PC-9 (cell line): Measurements from ENCODE around the gene SCN3A. TPM values are rescaled to one million over a fixed set of nuclear protein-coding genes. Genes with fewer than 3 reads are reported as not detected.

Experiments
- BruUV-seq: library from RNA; stranded (reverse); fragments of 400-500 nt; replicated peaks from 2 replicates; lab custom pipeline; 2021; lab: Mats Ljungman, UMichigan
- CTCF ChIA-PET: fragments of 300-600 bp; sonication (Branson Sonifier 250); formaldehyde crosslinking; loops from one replicate; lab custom pipeline; 2022; ENCODE audit warnings: antibody characterized with exemption; lab: Charles Lee
- POLR2A ChIA-PET: fragments of 300-600 bp; sonication (Branson Sonifier 250); formaldehyde crosslinking; loops from one replicate; lab custom pipeline; 2022; ENCODE audit warnings: antibody characterized with exemption; ENCODE audit not compliant: unreplicated experiment; lab: Charles Lee
- DNase-seq, 2 experiments: peaks; one replicate each; pipeline versions ENCODE4 v3.0.0 to v3.0.0-alpha.2; 2015 to 2022; ENCODE audit warnings: mixed read lengths in 1 of 2
- H2AFZ ChIP-seq: fragments of 200-600 bp; sonication (generic); 2 replicates; pipeline ENCODE4 v1.8.1; 2017; ENCODE audit warnings: antibody characterized with exemption
- H3F3A ChIP-seq: fragments of 200-600 bp; sonication (generic); 2 replicates; pipeline ENCODE4 v1.8.1; 2017; ENCODE audit warnings: antibody characterized with exemption, mild to moderate bottlenecking, low read depth; ENCODE audit not compliant: insufficient read depth
- H3K27ac ChIP-seq: fragments of 200-600 bp; sonication (generic); 2 replicates; pipeline ENCODE4 v1.6.1; 2016; ENCODE audit warnings: mixed run types
- H3K27me3 ChIP-seq: fragments of 200-600 bp; sonication (generic); 2 replicates; pipeline ENCODE4 v1.6.1; 2016; ENCODE audit warnings: low read depth, mixed run types; ENCODE audit not compliant: insufficient read depth
- H3K36me3 ChIP-seq: fragments of 200-600 bp; sonication (generic); 2 replicates; pipeline ENCODE4 v1.6.1; 2016; ENCODE audit warnings: low read depth, mixed run types
- H3K4me1 ChIP-seq: fragments of 200-600 bp; sonication (generic); replicated peaks from 2 replicates; pipeline ENCODE4 v1.6.1; 2016; ENCODE audit warnings: mixed run types; ENCODE audit not compliant: insufficient read depth
- H3K4me2 ChIP-seq: fragments of 200-600 bp; sonication (generic); 2 replicates; pipeline ENCODE4 v1.6.1; 2017; ENCODE audit warnings: mixed run types
- H3K4me3 ChIP-seq: fragments of 200-600 bp; sonication (generic); 2 replicates; pipeline ENCODE4 v1.6.1; 2016; ENCODE audit warnings: mixed run types
- H3K79me2 ChIP-seq: fragments of 200-600 bp; sonication (generic); 2 replicates; pipeline ENCODE4 v1.6.1; 2017; ENCODE audit warnings: low read depth, mixed run types
- H3K9me2 ChIP-seq: fragments of 200-600 bp; sonication (generic); 2 replicates; pipeline ENCODE4 v1.8.1; 2017; ENCODE audit warnings: mild to moderate bottlenecking; ENCODE audit not compliant: insufficient read depth
- H3K9me3 ChIP-seq: fragments of 200-600 bp; sonication (generic); 2 replicates; pipeline ENCODE4 v1.8.1; 2016; ENCODE audit warnings: low read depth; ENCODE audit not compliant: insufficient read depth
- H4K20me1 ChIP-seq: fragments of 200-600 bp; sonication (generic); 2 replicates; pipeline ENCODE4 v1.8.1; 2017; ENCODE audit not compliant: insufficient read depth
- CTCF ChIP-seq: fragments of 200-600 bp; sonication (generic); conservative IDR thresholded peaks from 2 replicates; pipeline ENCODE4 v1.6.1; 2017; ENCODE audit warnings: mixed run types, antibody characterized with exemption, mild to moderate bottlenecking, moderate library complexity
- EZH2 ChIP-seq: fragments of 200-600 bp; sonication (generic); IDR thresholded peaks from 2 replicates; pipeline ENCODE4 v1.8.0; 2017; ENCODE audit warnings: antibody characterized with exemption, low read depth
- intact Hi-C: fragments of 100-400 bp; cut with micrococcal nuclease; formaldehyde crosslinking; loops from one replicate; pipeline ENCODE4 v1.10.0; 2022; ENCODE audit not compliant: unreplicated experiment
- total RNA-seq: library from RNA; stranded (reverse); gene quantifications from 2 replicates; pipeline ENCODE4 v1.2.3, GENCODE V29; 2021

SCN3A gene
- total RNA-seq, 1 experiment from 2014 or later, result not detected

- no peaks in the 10 kb centered on the region for H3K4me1 ChIP-seq
- intact Hi-C loops, result no loop called here
- H3K4me2 ChIP-seq, result no peak overlapping the region
- H3K27me3 ChIP-seq, result no peaks in the 10 kb centered on the region
- no TSS peak for BruUV-seq
- H4K20me1 ChIP-seq, result no peaks in the 10 kb centered on the region
- no peaks in the 10 kb centered on the region for H3K9me2 ChIP-seq
- no peak overlapping the region for H2AFZ ChIP-seq
- ChIA-PET POLR2A (no interaction called here), CTCF (no interaction called here)
- no peaks in the 10 kb centered on the region for H3K79me2 ChIP-seq
- no peaks in the 10 kb centered on the region for H3K36me3 ChIP-seq
- no peak overlapping the region for H3K4me3 ChIP-seq
- H3F3A ChIP-seq, result no peaks in the 10 kb centered on the region
- no peak for DNase-seq
- no peaks in the 10 kb centered on the region for H3K9me3 ChIP-seq
- no peak for TF ChIP-seq CTCF
- H3K27ac ChIP-seq, result no peak overlapping the region
Measured at GRCh38 chr2:165237056-165237455, 33.2 kb upstream of the SCN3A start.

GRCh38 chr2:165227571-165227970 is 23.7 kb upstream of the SCN3A start:
- BruUV-seq, result no TSS peak
- H3K4me1 ChIP-seq, result no peaks in the 10 kb centered on the region
- no peak for DNase-seq
- no peak overlapping the region for H3K4me2 ChIP-seq
- no peaks in the 10 kb centered on the region for H4K20me1 ChIP-seq
- H3K9me2 ChIP-seq, result no peaks in the 10 kb centered on the region
- no peaks in the 10 kb centered on the region for H3K36me3 ChIP-seq
- no peaks in the 10 kb centered on the region for H3K9me3 ChIP-seq
- H3K27ac ChIP-seq, result no peak overlapping the region
- no peaks in the 10 kb centered on the region for H3K27me3 ChIP-seq
- ChIA-PET CTCF (interaction anchor here (1.0 kb wide), 1 partner anchor 24 kb away, joined by 5 read pairs; the partner anchor contains the start of gene SCN3A), POLR2A (no interaction called here)
- intact Hi-C loops, result no loop called here
- H3K79me2 ChIP-seq, result no peaks in the 10 kb centered on the region
- no peak overlapping the region for H2AFZ ChIP-seq
- TF ChIP-seq EZH2, result no peak
- H3F3A ChIP-seq, result no peaks in the 10 kb centered on the region
- H3K4me3 ChIP-seq, result no peak overlapping the region

- no peaks in the 10 kb centered on the region for H3K27me3 ChIP-seq
- no peak overlapping the region for H3K27ac ChIP-seq
- no peaks in the 10 kb centered on the region for H3K4me1 ChIP-seq
- TF ChIP-seq CTCF (no peak), EZH2 (no peak)
- no peak overlapping the region for H3K4me3 ChIP-seq
- no peaks in the 10 kb centered on the region for H3K36me3 ChIP-seq
- no peaks in the 10 kb centered on the region for H3F3A ChIP-seq
- H3K9me2 ChIP-seq, result no peaks in the 10 kb centered on the region
- H4K20me1 ChIP-seq, result no peaks in the 10 kb centered on the region
- BruUV-seq, result no TSS peak
- intact Hi-C loops, result no loop called here
- POLR2A ChIA-PET, result no interaction called here
- no peak overlapping the region for H2AFZ ChIP-seq
- CTCF ChIA-PET, result no interaction called here
- H3K4me2 ChIP-seq, result no peak overlapping the region
- no peak for DNase-seq
- H3K9me3 ChIP-seq, result no peaks in the 10 kb centered on the region
- no peaks in the 10 kb centered on the region for H3K79me2 ChIP-seq
Measured at GRCh38 chr2:165224941-165225340, 21.1 kb upstream of the SCN3A start.

GRCh38 chr2:165219481-165219880 is 15.6 kb upstream of the SCN3A start:
- no TSS peak for BruUV-seq
- CTCF ChIA-PET, result interaction anchor here (0.5 kb wide), 1 partner anchor 74 kb away, joined by 3 read pairs; no protein-coding TSS in a partner anchor
- H2AFZ ChIP-seq, result no peak overlapping the region
- no peak overlapping the region for H3K4me3 ChIP-seq
- H3K9me3 ChIP-seq, result no peaks in the 10 kb centered on the region
- no peaks in the 10 kb centered on the region for H4K20me1 ChIP-seq
- TF ChIP-seq CTCF, result no peak
- no peak for TF ChIP-seq EZH2
- H3K4me2 ChIP-seq, result no peak overlapping the region
- no peaks in the 10 kb centered on the region for H3K4me1 ChIP-seq
- intact Hi-C loops, result no loop called here
- no peaks in the 10 kb centered on the region for H3F3A ChIP-seq
- no peak for DNase-seq
- POLR2A ChIA-PET, result no interaction called here
- H3K9me2 ChIP-seq, result no peaks in the 10 kb centered on the region
- no peak overlapping the region for H3K27ac ChIP-seq
- H3K36me3 ChIP-seq, result no peaks in the 10 kb centered on the region
- H3K79me2 ChIP-seq, result no peaks in the 10 kb centered on the region
- H3K27me3 ChIP-seq, result no peaks in the 10 kb centered on the region
